ENCODE data around the gene PPP4R1. TPM values are rescaled to one million over a fixed set of nuclear protein-coding genes. Genes with fewer than 3 reads are reported as not detected.

Gene PPP4R1
- total and polyA plus RNA-seq, 2 of the 4 experiments (the other 2 are of a cell fraction) = 80.6 to 123 TPM

DNA sequence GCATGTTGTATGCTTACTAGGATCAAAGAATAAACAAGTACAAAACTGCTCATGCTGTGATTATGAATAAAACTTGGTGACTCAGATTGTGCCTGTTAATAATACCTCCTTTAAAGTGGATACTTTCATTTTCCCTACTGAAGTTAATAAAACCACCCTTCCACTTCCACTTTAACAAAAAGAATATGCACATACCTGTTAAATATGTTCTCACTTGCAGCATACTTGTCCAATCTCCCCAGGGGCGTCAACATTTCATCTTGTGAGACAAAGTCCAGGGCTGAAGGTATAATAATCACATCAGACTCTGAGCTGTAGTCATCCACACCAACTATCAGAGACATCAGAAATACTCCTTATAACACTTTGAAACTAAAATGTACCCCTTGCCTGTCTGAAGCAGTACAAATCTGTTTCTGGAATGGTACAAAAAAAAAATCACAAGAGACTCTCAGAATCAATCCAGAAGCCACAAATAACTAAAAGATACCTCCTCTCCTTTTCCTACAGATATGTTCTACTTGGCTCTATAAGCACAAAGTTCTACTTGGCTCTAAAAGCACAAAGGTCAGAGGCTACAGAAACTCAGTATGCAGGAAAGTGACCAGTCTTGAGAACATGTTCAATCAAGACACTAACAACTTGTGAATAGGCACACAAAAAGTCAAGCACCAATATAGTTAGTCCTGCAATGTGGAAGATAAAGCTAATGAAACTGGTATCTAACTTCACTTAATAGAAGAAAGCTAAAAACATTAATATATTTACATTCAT lies 19.3 kb downstream of the PPP4R1 start:
- Histone ChIP-seq H3K23ac (ENCODE audit: low read depth, low read length) (peak overlapping the region; percentile 79; the same call in 1 of the 2 replicates), H2AFZ (replicated peaks; ENCODE audit: low read length, poor library complexity) (no peak overlapping the region), H2BK5ac (ENCODE audit: low read depth, low read length, poor library complexity, severe bottlenecking) (peak overlapping the region; percentile 82), H3K4me2 (ENCODE audit: low read depth, low read length) (peak overlapping the region; percentile 99), H3K9ac (ENCODE audit: low read depth, low read length) (peak overlapping the region; percentile 39; the same call in 1 of the 2 replicates), H3K4me1 (ENCODE audit: control insufficient read depth, insufficient read depth, low read length) (peaks cover 7% of the 10 kb centered on the region), H4K5ac (ENCODE audit: low read depth, low read length) (peak overlapping the region; percentile 63; the same call in 1 of the 2 replicates), H3K27ac (ENCODE audit: insufficient read depth, low read length) (peak overlapping the region; percentile 33; the same call in 1 of the 2 replicates), H4K20me1 (ENCODE audit: insufficient read depth, low read length) (peaks cover 55% of the 10 kb centered on the region), H3K4me3 (ENCODE audit: insufficient read depth, low read depth, low read length) (peak overlapping the region; percentile 32; the same call in 1 of the 2 replicates), H2BK120ac (ENCODE audit: low read depth, low read length) (0 out of 2 replicates have a peak overlapping the region, but pooled peaks have one; percentile 14), H3K27me3 (ENCODE audit: control insufficient read depth, insufficient read depth, low read length) (no peaks in the 10 kb centered on the region), H2BK15ac (ENCODE audit: low read depth, low read length) (no peak overlapping the region), H4K91ac (ENCODE audit: insufficient read depth, low read depth, low read length) (no peak overlapping the region), H3K36me3 (ENCODE audit: control insufficient read depth, insufficient read depth, low read length) (peaks cover 10% of the 10 kb centered on the region), H4K8ac (ENCODE audit: low read depth in 2 of 2, low read length in 2 of 2) (0 out of 4 replicates have a peak overlapping the region, but pooled peaks of 1 of the 2 experiments have one; percentile 41), H3K18ac (ENCODE audit: low read depth, low read length) (peak overlapping the region; percentile 69; the same call in 1 of the 2 replicates), H2BK20ac (ENCODE audit: low read depth, low read length) (0 out of 2 replicates have a peak overlapping the region, but pooled peaks have one; percentile 7), H2AK9ac (replicated peaks; ENCODE audit: low read depth, low read length, poor library complexity) (no peak overlapping the region), H3K79me1 (ENCODE audit: low read depth in 1 of 2, low read length in 2 of 2) (peaks cover 26 to 49% of the 10 kb centered on the region in 2 experiments), H3K4ac (ENCODE audit: low read depth, low read length) (peak overlapping the region; percentile 17; the same call in 1 of the 2 replicates), H3K9me3 (ENCODE audit: control insufficient read depth, insufficient read depth, low read length) (no peaks in the 10 kb centered on the region; the same call in 1 of the 2 replicates), H3K9me1 (ENCODE audit: insufficient read depth, low read length) (peaks cover 3% of the 10 kb centered on the region), H3K56ac (ENCODE audit: extremely low read depth, insufficient read depth, low read length) (no peak overlapping the region), H2AK5ac (ENCODE audit: low read depth, low read length) (no peak overlapping the region), H3K14ac (replicated peaks; ENCODE audit: low read depth, low read length) (peak overlapping the region; percentile 79)
- no CpG with 5 or more reads among the region's 1 CpG for WGBS, 2 experiments (ENCODE audit: extremely low coverage in 2 of 2, insufficient read length in 1 of 2)
- CTCF ChIA-PET = interaction anchor here (1.2 kb wide), 1 partner anchor 89 kb away, joined by 3 read pairs; no protein-coding TSS in a partner anchor
- dilution Hi-C loops (cut with HindIII; ENCODE audit: low sequenced_read_pairs, unreplicated experiment) = no loop called here
- BruUV-seq (replicated peaks) = no TSS peak
- ATAC-seq (ENCODE audit: low read depth) (peak; percentile 85), DNase-seq (peak; percentile 58)
- TF ChIP-seq NFE2L2 (IDR thresholded peaks at IDR 0.05; ENCODE audit: low read depth, low read length) (no peak), MAFK (IDR thresholded peaks at IDR 0.05; ENCODE audit: low read depth, low read length) (peak; percentile 35; the same call in 1 of the 2 replicates), MAZ (IDR thresholded peaks at IDR 0.05; ENCODE audit: borderline replicate concordance, low read depth, low read length) (no peak)
- TF ChIP-seq, protein P1, sequence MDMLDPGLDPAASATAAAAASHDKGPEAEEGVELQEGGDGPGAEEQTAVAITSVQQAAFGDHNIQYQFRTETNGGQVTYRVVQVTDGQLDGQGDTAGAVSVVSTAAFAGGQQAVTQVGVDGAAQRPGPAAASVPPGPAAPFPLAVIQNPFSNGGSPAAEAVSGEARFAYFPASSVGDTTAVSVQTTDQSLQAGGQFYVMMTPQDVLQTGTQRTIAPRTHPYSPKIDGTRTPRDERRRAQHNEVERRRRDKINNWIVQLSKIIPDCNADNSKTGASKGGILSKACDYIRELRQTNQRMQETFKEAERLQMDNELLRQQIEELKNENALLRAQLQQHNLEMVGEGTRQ (IDR thresholded peaks at IDR 0.05; ENCODE audit: low read depth, low read length) = no peak
- intact Hi-C loops (cut with micrococcal nuclease) = loop anchor here (5.0 kb wide), 1 partner anchor 332 kb away; no protein-coding TSS in a partner anchor
- in situ Hi-C loops (cut with MboI; ENCODE audit: low sequenced_read_pairs) = no loop called here
- POLR2A ChIA-PET (ENCODE audit: unreplicated experiment) = no interaction called here
